ENCODE measurements around the gene ADAMTSL5.
A peak's percentile ranks its signal among the peaks of the same experiment; 100 is the strongest.
"Not testable (repeated sequence)": the region's sequence is repeated elsewhere in the genome, so short reads cannot be mapped to it uniquely, and the experiment has no call there.

Gene ADAMTSL5

GRCh38 chr19:1478934-1479707 is 33.7 kb downstream of the ADAMTSL5 start, which contains the start of gene C19orf25:
Gene C19orf25, minus strand, starts transcription at chr19:1479215. Its CDS starts 312 bp downstream, at chr19:1478903.
- DNase-seq (ENCODE audit: low spot score), result peak; percentile 96

DNA sequence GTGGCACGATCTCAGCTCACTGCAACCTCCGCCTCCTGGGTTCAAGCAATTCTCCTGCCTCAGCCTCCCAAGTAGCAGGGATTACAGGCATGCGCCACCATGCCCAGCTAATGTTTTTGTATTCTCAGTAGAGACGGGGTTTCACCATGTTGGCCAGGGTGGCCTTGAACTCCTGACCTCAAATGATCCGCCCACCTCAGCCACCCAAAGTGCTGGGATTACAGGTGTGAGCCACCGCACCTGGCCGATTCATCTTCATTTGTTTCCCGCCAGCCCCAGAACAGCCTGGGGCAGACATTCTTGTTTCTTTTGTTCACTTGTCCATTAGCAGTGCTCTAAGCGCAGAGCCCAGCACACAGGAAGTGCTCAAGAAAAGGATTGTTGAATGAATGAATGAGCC is 35.8 kb downstream of the ADAMTSL5 start:
- DNase-seq (ENCODE audit: low spot score), result not testable (repeated sequence)

DNA sequence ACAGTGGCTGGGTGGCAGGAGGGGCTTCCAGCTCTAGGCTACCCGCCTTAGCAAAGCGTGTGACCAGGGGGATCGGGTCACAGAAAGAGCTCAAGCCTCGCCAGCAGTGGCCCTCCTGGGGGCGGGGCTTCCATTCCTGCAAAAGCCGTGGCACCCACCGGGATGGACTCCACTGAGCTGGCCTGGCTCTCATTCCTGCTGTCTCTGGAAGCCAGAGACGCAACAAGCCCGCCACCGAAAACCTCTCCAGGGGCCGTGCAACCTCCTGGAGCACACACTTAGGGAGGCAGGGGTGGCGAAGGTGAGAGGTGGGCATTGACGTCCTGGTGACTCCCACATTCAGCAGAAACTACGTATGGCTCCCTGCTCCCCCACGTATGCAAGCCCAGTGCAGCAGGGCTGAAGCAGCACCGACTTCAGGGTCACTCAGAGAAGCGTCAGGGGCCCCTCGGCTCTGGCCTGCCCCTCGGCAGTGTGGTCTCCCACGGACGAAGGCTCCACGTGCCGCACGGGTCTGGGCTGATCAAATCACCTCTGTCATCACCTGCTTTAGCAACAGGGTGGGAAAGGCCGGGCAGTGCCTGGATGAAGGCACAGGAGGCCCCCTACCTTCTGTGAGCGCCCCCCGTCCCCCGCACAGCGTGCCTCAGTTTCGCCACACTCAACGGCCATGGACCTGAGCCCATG is 36.9 kb downstream of the ADAMTSL5 start:
- DNase-seq (ENCODE audit: low spot score), result no peak

GRCh38 chr19:1474765-1475351 is 38.0 kb downstream of the ADAMTSL5 start:
- no peak for DNase-seq (ENCODE audit: low spot score)

GRCh38 chr19:1474011-1474764 is 38.6 kb downstream of the ADAMTSL5 start:
- DNase-seq (ENCODE audit: low spot score), result no peak

- DNase-seq (ENCODE audit: low spot score), result no peak
These were observed 39.6 kb downstream of the ADAMTSL5 start for GRCh38 chr19:1473085-1473851.

DNA sequence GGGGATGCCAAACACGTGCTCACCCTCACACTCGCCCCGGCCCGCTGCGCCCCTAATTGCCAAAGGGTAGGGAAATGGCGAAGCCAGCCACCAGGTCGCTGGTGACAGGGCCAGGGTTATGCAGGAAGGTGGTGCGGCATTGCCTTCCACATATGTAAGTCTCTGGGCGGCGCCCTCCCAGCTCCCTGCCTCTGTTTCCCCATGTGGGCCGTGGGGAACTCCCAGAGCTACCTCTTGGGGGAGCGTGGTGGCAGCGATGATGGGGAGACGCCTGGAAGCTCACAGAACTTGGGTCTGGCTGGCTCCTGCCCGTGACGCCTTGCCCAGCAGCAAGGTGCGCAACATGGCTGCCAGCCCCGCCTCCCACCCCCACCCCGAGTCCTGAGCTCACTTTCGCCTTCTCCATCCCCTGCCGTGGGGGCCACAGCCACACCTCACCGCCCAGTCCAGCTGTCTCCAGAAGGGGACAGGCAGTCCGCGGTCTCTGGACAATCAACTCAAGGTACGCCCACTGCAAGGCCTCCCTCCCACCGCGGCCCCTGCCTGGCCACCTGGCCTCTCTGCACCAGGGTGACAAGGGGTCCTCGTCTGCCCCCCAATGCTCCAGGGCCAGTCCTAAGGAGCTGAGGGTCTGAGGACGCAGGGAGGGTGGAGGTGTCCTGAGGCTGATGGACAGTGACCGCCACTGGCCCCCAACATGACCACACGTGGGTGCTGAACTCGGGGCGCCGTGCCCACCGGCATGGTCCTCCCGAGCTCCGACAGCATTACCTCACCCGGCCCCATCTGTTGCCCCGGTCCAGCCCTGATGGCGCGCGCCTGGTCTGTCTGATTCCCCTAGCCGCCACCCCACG is 40.4 kb downstream of the ADAMTSL5 start:
- no peak for DNase-seq (ENCODE audit: low spot score)

GRCh38 chr19:1471515-1472160 is 41.2 kb downstream of the ADAMTSL5 start:
- peak; percentile 50 for DNase-seq (ENCODE audit: low spot score)

- peak; percentile 43 for DNase-seq (ENCODE audit: low spot score)
These were observed 41.8 kb downstream of the ADAMTSL5 start for GRCh38 chr19:1471010-1471514.

- peak; percentile 80 for DNase-seq (ENCODE audit: low spot score)
These were observed 42.4 kb downstream of the ADAMTSL5 start for GRCh38 chr19:1470305-1471009.

DNA sequence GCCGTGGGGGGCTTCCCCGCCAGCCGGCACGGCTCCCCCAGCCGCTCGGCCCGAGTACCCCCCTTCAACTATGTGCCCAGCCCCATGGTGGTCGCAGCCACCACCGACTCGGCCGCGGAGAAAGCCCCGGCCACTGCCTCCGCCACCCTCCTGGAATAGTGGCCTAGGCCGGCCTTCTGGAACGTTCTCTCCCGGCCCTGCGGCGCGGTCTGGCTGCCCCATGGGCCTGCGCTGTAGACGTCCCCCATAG is 42.8 kb downstream of the ADAMTSL5 start:
- no peak for DNase-seq (ENCODE audit: low spot score)

- no peak for DNase-seq (ENCODE audit: low spot score)
These were observed 43.4 kb downstream of the ADAMTSL5 start for GRCh38 chr19:1469255-1470054.

GRCh38 chr19:1468821-1469254 is 44.0 kb downstream of the ADAMTSL5 start:
- DNase-seq (ENCODE audit: low spot score), result no peak

DNA sequence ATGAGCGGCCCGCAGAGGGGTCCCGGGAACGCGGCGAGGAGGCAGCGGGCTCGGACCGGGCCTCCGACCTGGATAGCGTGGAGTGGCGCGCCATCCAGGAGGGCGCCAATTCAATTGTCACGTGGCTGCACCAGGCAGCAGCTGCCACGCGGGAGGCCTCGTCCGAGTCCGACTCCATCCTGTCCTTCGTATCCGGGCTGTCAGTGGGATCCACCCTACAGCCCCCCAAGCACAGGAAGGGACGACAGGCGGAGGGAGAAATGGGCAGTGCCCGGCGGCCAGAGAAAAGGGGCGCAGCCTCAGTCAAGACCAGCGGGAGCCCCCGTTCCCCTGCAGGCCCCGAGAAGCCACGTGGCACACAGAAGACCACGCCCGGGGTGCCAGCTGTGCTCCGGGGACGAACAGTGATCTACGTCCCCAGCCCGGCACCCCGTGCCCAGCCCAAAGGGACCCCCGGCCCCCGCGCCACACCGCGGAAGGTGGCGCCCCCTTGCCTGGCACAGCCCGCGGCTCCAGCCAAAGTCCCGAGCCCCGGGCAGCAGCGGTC is 44.5 kb downstream of the ADAMTSL5 start:
- no peak for DNase-seq (ENCODE audit: low spot score)

- DNase-seq (ENCODE audit: low spot score), result no peak
These were observed 45.1 kb downstream of the ADAMTSL5 start for GRCh38 chr19:1467490-1468273.

- no peak for DNase-seq (ENCODE audit: low spot score)
These were observed 45.7 kb downstream of the ADAMTSL5 start for GRCh38 chr19:1467215-1467489.

DNA sequence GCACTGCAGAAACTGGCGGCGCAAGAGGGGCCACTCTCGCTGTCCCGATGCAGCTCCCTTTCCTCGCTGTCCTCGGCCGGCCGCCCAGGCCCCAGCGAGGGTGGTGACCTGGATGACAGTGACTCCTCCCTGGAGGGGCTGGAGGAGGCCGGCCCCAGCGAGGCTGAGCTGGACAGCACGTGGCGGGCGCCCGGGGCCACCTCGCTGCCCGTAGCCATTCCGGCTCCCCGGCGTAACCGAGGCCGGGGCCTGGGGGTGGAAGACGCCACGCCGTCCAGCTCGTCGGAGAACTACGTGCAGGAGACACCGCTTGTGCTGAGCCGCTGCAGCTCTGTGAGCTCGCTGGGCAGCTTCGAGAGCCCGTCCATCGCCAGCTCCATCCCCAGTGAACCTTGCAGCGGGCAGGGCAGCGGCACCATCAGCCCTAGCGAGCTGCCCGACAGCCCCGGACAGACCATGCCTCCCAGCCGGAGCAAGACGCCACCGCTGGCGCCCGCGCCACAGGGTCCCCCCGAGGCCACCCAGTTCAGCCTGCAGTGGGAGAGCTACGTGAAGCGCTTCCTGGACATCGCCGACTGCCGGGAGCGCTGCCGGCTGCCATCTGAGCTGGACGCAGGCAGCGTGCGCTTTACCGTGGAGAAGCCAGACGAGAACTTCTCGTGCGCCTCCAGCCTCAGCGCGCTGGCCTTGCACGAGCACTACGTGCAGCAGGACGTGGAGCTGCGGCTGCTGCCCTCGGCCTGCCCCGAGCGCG is 46.2 kb downstream of the ADAMTSL5 start:
- no peak for DNase-seq (ENCODE audit: low spot score)
